Measurements from ENCODE around the gene HACD2.

- TF ChIP-seq CTCF (IDR thresholded peaks at IDR 0.05) = no peak
- no peak for TF ChIP-seq ZFX (IDR thresholded peaks at IDR 0.05; ENCODE audit: borderline replicate concordance)
These were observed 138.2 kb downstream of the HACD2 start for GRCh38 chr3:123446610-123447109.
